ENCODE measurements around the gene CEP43.

- no peak for TF ChIP-seq HDAC2 (IDR thresholded peaks at IDR 0.05; ENCODE audit: borderline replicate concordance in 1 of 2, low read depth in 2 of 2, low read length in 2 of 2)
- TF ChIP-seq CTCF (IDR thresholded peaks at IDR 0.05; ENCODE audit: control extremely low read depth in 1 of 3, insufficient read depth in 1 of 3, low read depth in 1 of 3, low read length in 3 of 3) = no peak
- no peak for TF ChIP-seq POLR2AphosphoS5 (IDR thresholded peaks at IDR 0.05; ENCODE audit: low read depth, low read length)
- TF ChIP-seq SUZ12 (IDR thresholded peaks at IDR 0.05; ENCODE audit: low read length) = no peak
- no peak for TF ChIP-seq TAF1 (IDR thresholded peaks at IDR 0.05; ENCODE audit: low read depth, low read length)
- TF ChIP-seq EP300 (IDR thresholded peaks at IDR 0.05; ENCODE audit: borderline replicate concordance in 1 of 2, low read depth in 2 of 2, low read length in 2 of 2) = no peak
- TF ChIP-seq YY1 (IDR thresholded peaks at IDR 0.05; ENCODE audit: low read depth, low read length) = no peak
- no peak for TF ChIP-seq CREB1 (IDR thresholded peaks at IDR 0.05)
These were observed 34.9 kb downstream of the CEP43 start for GRCh38 chr6:167034056-167034455.
